Measurements from ENCODE around the gene QRSL1. TPM values are rescaled to one million over a fixed set of nuclear protein-coding genes. Genes with fewer than 3 reads are reported as not detected.

The QRSL1 gene
- total RNA-seq, 1 experiment from 2014 or later: 19.5 TPM

DNA sequence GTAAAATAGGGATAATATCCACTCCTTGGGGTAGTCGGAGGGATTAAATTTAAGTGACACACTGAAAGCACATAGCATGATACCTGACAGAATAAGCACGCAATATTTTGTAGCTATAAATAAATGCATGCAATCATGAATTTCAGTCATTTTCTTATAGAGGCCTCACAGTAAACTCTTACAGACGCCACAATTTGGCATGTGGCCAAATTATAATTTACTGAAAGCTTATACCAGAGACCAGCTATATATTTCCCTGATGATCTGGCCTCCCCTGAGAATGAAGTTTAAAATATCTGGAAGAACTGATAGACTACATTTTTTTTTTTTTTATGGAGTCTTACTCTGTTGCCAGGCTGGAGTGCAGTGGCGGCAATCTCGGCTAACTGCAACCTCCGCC is 40.9 kb downstream of the QRSL1 start:
- Histone ChIP-seq H4K91ac (ENCODE audit: insufficient read length, low read depth, low read length) (no peak overlapping the region), H2BK12ac (ENCODE audit: insufficient read length, low read depth, low read length) (no peak overlapping the region), H3K56ac (ENCODE audit: insufficient read length, low read depth, low read length) (no peak overlapping the region), H3K27me3 (ENCODE audit: insufficient read depth, low read length) (no peaks in the 10 kb centered on the region), H3K4ac (ENCODE audit: low read depth, low read length) (no peak overlapping the region), H3K9ac (ENCODE audit: extremely low read depth, insufficient read length, low read length) (no peak overlapping the region), H3K79me1 (ENCODE audit: insufficient read depth, low read depth, low read length, poor library complexity, severe bottlenecking) (no peaks in the 10 kb centered on the region), H3K4me2 (ENCODE audit: insufficient read depth, insufficient read length, low read length) (no peak overlapping the region), H4K5ac (ENCODE audit: insufficient read length, low read depth, low read length) (no peak overlapping the region), H2AFZ (ENCODE audit: low read length) (no peak overlapping the region), H2BK120ac (ENCODE audit: low read depth, low read length, poor library complexity, severe bottlenecking) (no peak overlapping the region), H4K20me1 (ENCODE audit: control insufficient read depth, insufficient read depth, insufficient read length) (no peaks in the 10 kb centered on the region), H3K79me2 (ENCODE audit: insufficient read depth, low read length) (no peaks in the 10 kb centered on the region), H3K23me2 (ENCODE audit: insufficient read length, low read depth, low read length, poor library complexity, severe bottlenecking) (no peaks in the 10 kb centered on the region), H3K4me1 (ENCODE audit: insufficient read depth, low read length) (peaks cover 5% of the 10 kb centered on the region; the same call in 1 of the 2 replicates), H3K18ac (ENCODE audit: insufficient read length, low read depth, low read length) (no peak overlapping the region), H3T11ph (ENCODE audit: low read length) (no peak overlapping the region), H3K14ac (ENCODE audit: insufficient read depth, low read length) (no peak overlapping the region), H3K27ac (ENCODE audit: insufficient read length, low read depth, low read length) (no peak overlapping the region), H3K23ac (ENCODE audit: insufficient read length, low read depth, low read length) (no peak overlapping the region), H2BK20ac (ENCODE audit: low read depth, low read length, poor library complexity, severe bottlenecking) (no peak overlapping the region), H2BK5ac (ENCODE audit: insufficient read length, low read length) (no peak overlapping the region), H2BK15ac (ENCODE audit: low read depth, low read length) (no peak overlapping the region), H3K9me3 (ENCODE audit: control insufficient read depth, low read depth, low read length) (no peaks in the 10 kb centered on the region), H4K8ac (replicated peaks; ENCODE audit: insufficient read length, low read depth, low read length) (no peak overlapping the region), H2AK5ac (ENCODE audit: insufficient read length, low read length) (no peak overlapping the region)
- no peak for DNase-seq
- peaks cover 33 to 36% of the 10 kb centered on the region in 2 experiments for H3K4me1 Mint-ChIP-seq
- WGBS (ENCODE audit: extremely low coverage, insufficient read length, low lambda C conversion rate): no CpG with 5 or more reads among the region's 6 CpGs
- H3K4me3 Mint-ChIP-seq: no peak overlapping the region
- H3K36me3 Mint-ChIP-seq (ENCODE audit: insufficient read depth in 1 of 3, low read depth in 3 of 3): peaks cover 3 to 7% (median 6%) of the 10 kb centered on the region in 3 experiments
- TF ChIP-seq, protein P1, sequence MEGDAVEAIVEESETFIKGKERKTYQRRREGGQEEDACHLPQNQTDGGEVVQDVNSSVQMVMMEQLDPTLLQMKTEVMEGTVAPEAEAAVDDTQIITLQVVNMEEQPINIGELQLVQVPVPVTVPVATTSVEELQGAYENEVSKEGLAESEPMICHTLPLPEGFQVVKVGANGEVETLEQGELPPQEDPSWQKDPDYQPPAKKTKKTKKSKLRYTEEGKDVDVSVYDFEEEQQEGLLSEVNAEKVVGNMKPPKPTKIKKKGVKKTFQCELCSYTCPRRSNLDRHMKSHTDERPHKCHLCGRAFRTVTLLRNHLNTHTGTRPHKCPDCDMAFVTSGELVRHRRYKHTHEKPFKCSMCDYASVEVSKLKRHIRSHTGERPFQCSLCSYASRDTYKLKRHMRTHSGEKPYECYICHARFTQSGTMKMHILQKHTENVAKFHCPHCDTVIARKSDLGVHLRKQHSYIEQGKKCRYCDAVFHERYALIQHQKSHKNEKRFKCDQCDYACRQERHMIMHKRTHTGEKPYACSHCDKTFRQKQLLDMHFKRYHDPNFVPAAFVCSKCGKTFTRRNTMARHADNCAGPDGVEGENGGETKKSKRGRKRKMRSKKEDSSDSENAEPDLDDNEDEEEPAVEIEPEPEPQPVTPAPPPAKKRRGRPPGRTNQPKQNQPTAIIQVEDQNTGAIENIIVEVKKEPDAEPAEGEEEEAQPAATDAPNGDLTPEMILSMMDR (conservative IDR thresholded peaks at IDR 0.05): no peak
- no peak overlapping the region; a peak in 1 of 7 replicates for H3K27ac Mint-ChIP-seq
- no peaks in the 10 kb centered on the region for H3K27me3 Mint-ChIP-seq (ENCODE audit: low read depth)
- peaks cover 0 to 3% of the 10 kb centered on the region in 2 experiments; a peak in 2 of 5 replicates for H3K9me3 Mint-ChIP-seq

Data from H9 (cell line).